Panc1 (cell line): ENCODE measurements around the gene ABHD11. TPM values are rescaled to one million over a fixed set of nuclear protein-coding genes. Genes with fewer than 3 reads are reported as not detected.

Experiments used
- ATAC-seq: fragments of 200-7000 bp; cut with Tn5 transposase; 2 replicates; pipeline ENCODE4 v1.9.1; 2020; ENCODE audit warnings: mild to moderate bottlenecking, moderate library complexity
- BruUV-seq: library from RNA; stranded (reverse); fragments of 400-500 nt; replicated peaks from 2 replicates; lab custom pipeline; 2021; lab: Mats Ljungman, UMichigan
- CTCF ChIA-PET: fragments of 300-600 bp; sonication (Branson Sonifier 250); formaldehyde crosslinking; loops from one replicate; lab custom pipeline; 2022; ENCODE audit warnings: antibody characterized with exemption; lab: Charles Lee
- POLR2A ChIA-PET: fragments of 300-600 bp; sonication (Branson Sonifier 250); formaldehyde crosslinking; loops from one replicate; lab custom pipeline; 2022; ENCODE audit warnings: antibody characterized with exemption; lab: Charles Lee
- DNase-seq: peaks from one replicate; pipeline ENCODE4 v3.0.0-alpha.2; 2010; ENCODE audit warnings: low read depth, low spot score
- H3K27ac ChIP-seq: 2 replicates; pipeline ENCODE4 v1.5.1; 2011; ENCODE audit warnings: mild to moderate bottlenecking, low read length, inconsistent platforms
- H3K27me3 ChIP-seq: fragments of 200-500 bp; sonication (Bioruptor generic); 2 replicates; pipeline ENCODE4 v1.6.0; 2014; ENCODE audit warnings: low read length, inconsistent platforms; ENCODE audit not compliant: control insufficient read depth, insufficient read depth
- H3K36me3 ChIP-seq: fragments of 200-500 bp; sonication (Bioruptor generic); 2 replicates; pipeline ENCODE4 v1.5.1; 2014; ENCODE audit warnings: inconsistent platforms, mild to moderate bottlenecking, low read length, moderate library complexity; ENCODE audit not compliant: control insufficient read depth, insufficient read depth
- H3K4me1 ChIP-seq: 2 replicates; pipeline ENCODE4 v1.5.1; 2011; ENCODE audit warnings: inconsistent platforms, mild to moderate bottlenecking, low read length, moderate library complexity; ENCODE audit not compliant: control insufficient read depth, insufficient read depth
- H3K4me3 ChIP-seq, 2 experiments: 2 replicates each; pipeline ENCODE4 v1.5.1; 2011 to 2012; ENCODE audit warnings: low read depth in 2 of 2, low read length in 2 of 2, mild to moderate bottlenecking in 2 of 2, inconsistent platforms in 1 of 2, moderate library complexity in 1 of 2
- H3K9me3 ChIP-seq: fragments of 200-500 bp; sonication (Bioruptor generic); 2 replicates; pipeline ENCODE4 v1.5.1; 2014; ENCODE audit warnings: low read depth, mild to moderate bottlenecking, inconsistent platforms, low read length, moderate library complexity; ENCODE audit not compliant: control insufficient read depth, insufficient read depth
- CTCF ChIP-seq: fragments of 450-650 bp; IDR thresholded peaks from 2 replicates; pipeline ENCODE4 v1.5.1; 2017; ENCODE audit warnings: mild to moderate bottlenecking
- POLR2AphosphoS5 ChIP-seq: IDR thresholded peaks from 2 replicates; pipeline ENCODE4 v1.6.1; 2012; ENCODE audit warnings: mild to moderate bottlenecking, low read depth, low read length, moderate library complexity
- REST ChIP-seq, 2 experiments: IDR thresholded peaks; 2 replicates each; pipeline ENCODE4 v1.6.1; 2011 to 2012; ENCODE audit warnings: low read depth in 2 of 2, control low read depth in 1 of 2, low read length in 1 of 2, mild to moderate bottlenecking in 1 of 2, moderate library complexity in 1 of 2; ENCODE audit not compliant: insufficient read depth in 1 of 2
- SIN3A ChIP-seq: IDR thresholded peaks from 2 replicates; pipeline ENCODE4 v1.6.1; 2012; ENCODE audit warnings: low read depth, mild to moderate bottlenecking, low read length, moderate library complexity, borderline replicate concordance; ENCODE audit not compliant: insufficient read depth
- TCF7L2 ChIP-seq: IDR thresholded peaks from 2 replicates; pipeline ENCODE4 v1.6.1; 2011; ENCODE audit warnings: mild to moderate bottlenecking, low read depth, low read length, inconsistent platforms
- in situ Hi-C: cut with HindIII; loops from 2 replicates; pipeline ENCODE4 v1.10.0; 2016; ENCODE audit warnings: low sequenced_read_pairs, low pct_unique_long_range_greater_than_20kb
- intact Hi-C: fragments of 100-400 bp; cut with micrococcal nuclease; formaldehyde crosslinking; loops from one replicate; pipeline ENCODE4 v1.10.0; 2022; ENCODE audit not compliant: unreplicated experiment
- total RNA-seq: library from RNA; stranded (reverse); gene quantifications from one replicate; pipeline ENCODE4 v1.2.1, GENCODE V29; 2021; ENCODE audit not compliant: unreplicated experiment

The ABHD11 gene
- total RNA-seq, 1 experiment from 2014 or later, result 54.2 TPM

- H3K27me3 ChIP-seq, result no peaks in the 10 kb centered on the region
- ATAC-seq (no peak), DNase-seq (no peak)
- H3K36me3 ChIP-seq, result no peaks in the 10 kb centered on the region
- no TSS peak for BruUV-seq
- no peaks in the 10 kb centered on the region for H3K9me3 ChIP-seq
- H3K27ac ChIP-seq, result no peak overlapping the region
- ChIA-PET CTCF (no interaction called here), POLR2A (no interaction called here)
- intact Hi-C loops, result no loop called here
- in situ Hi-C loops, result no loop called here
- H3K4me1 ChIP-seq, result 0 out of 2 replicates have a peak, but pooled peaks cover 4% of the 10 kb centered on the region
- TF ChIP-seq SIN3A, result no peak
- TF ChIP-seq CTCF, result no peak
- no peak for TF ChIP-seq REST (IDR thresholded peaks at IDR 0.05; ENCODE audit: insufficient read depth in 1 of 2, low read depth in 2 of 2, low read length in 1 of 2)
- no peak for TF ChIP-seq POLR2AphosphoS5
- no peak for TF ChIP-seq TCF7L2
- no peak overlapping the region for H3K4me3 ChIP-seq
Observed at GRCh38 chr7:73762659-73762999, 24.0 kb upstream of the ABHD11 start.

- no peaks in the 10 kb centered on the region for H3K36me3 ChIP-seq
- BruUV-seq, result TSS peak; percentile 69
- no peak overlapping the region for H3K27ac ChIP-seq
- POLR2A ChIA-PET, result no interaction called here
- 0 out of 2 replicates have a peak, but pooled peaks cover 4% of the 10 kb centered on the region for H3K4me1 ChIP-seq
- no peak for DNase-seq
- peak; percentile 39; the same call in 1 of the 2 replicates for ATAC-seq
- H3K4me3 ChIP-seq, result no peak overlapping the region
- H3K9me3 ChIP-seq, result no peaks in the 10 kb centered on the region
- in situ Hi-C loops, result no loop called here
- intact Hi-C loops, result no loop called here
- TF ChIP-seq REST (IDR thresholded peaks at IDR 0.05; ENCODE audit: insufficient read depth in 1 of 2, low read depth in 2 of 2, low read length in 1 of 2) (no peak), POLR2AphosphoS5 (no peak), TCF7L2 (no peak), CTCF (no peak), SIN3A (no peak)
- CTCF ChIA-PET, result no interaction called here
- no peaks in the 10 kb centered on the region for H3K27me3 ChIP-seq
Observed at GRCh38 chr7:73761854-73762658, 23.5 kb upstream of the ABHD11 start.
